Measurements from ENCODE around the gene ZNF711. TPM values are rescaled to one million over a fixed set of nuclear protein-coding genes. Genes with fewer than 3 reads are reported as not detected.
"Not testable (repeated sequence)": the region's sequence is repeated elsewhere in the genome, so short reads cannot be mapped to it uniquely, and the experiment has no call there.

ZNF711 gene
- total RNA-seq, 1 donor: 0.86 TPM

DNA sequence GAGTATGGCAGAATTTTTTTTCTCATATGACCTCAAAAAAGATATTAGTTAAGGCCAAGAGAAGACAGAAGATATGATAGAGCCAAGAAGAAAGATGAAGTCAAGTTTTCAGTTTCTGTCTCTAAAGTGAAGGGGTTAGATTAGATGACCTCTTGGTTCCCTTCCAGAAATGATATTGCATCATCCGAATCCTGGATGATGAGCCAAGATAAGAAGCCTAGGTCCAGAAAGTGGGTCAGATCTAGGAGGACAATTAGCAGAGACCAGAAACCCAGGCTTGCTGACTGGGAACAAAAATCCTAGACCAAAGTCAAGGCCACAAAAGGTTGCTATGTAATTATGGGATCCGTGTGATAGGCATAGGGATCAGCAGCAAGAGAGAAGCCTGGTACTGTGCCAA is 20.4 kb upstream of the ZNF711 start:
- TF ChIP-seq, protein P1, sequence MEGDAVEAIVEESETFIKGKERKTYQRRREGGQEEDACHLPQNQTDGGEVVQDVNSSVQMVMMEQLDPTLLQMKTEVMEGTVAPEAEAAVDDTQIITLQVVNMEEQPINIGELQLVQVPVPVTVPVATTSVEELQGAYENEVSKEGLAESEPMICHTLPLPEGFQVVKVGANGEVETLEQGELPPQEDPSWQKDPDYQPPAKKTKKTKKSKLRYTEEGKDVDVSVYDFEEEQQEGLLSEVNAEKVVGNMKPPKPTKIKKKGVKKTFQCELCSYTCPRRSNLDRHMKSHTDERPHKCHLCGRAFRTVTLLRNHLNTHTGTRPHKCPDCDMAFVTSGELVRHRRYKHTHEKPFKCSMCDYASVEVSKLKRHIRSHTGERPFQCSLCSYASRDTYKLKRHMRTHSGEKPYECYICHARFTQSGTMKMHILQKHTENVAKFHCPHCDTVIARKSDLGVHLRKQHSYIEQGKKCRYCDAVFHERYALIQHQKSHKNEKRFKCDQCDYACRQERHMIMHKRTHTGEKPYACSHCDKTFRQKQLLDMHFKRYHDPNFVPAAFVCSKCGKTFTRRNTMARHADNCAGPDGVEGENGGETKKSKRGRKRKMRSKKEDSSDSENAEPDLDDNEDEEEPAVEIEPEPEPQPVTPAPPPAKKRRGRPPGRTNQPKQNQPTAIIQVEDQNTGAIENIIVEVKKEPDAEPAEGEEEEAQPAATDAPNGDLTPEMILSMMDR (IDR thresholded peaks at IDR 0.05; ENCODE audit: insufficient read depth, low read depth, low read length): no peak
- no peak overlapping the region for H3K4me3 ChIP-seq (ENCODE audit: low read depth, low read length)
- no peak for DNase-seq (ENCODE audit: low read depth)

DNA sequence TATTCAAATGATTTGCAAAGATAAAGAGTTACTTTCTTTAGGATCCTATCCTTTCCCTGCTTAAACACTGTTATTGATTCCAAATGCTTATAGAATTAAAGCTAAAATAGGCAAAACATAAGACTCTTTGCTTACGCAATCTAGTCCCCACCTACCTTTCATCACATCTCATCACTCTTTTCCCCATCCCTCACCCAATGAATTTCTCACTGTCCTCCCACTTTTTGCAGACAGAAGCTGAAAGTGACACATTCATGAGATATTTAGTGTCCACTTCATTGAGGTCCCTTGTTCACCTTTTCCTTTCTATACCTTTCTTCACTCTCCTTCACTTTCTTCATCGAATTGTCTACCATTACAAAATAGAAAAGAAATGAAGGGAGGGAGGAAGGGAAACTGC is 636 bp upstream of the ZNF711 start:
- no peak overlapping the region for H3K4me3 ChIP-seq (ENCODE audit: low read depth, low read length)
- no peak for DNase-seq (ENCODE audit: low read depth)
- TF ChIP-seq, protein P1 (IDR thresholded peaks at IDR 0.05; ENCODE audit: insufficient read depth, low read depth, low read length): no peak

DNA sequence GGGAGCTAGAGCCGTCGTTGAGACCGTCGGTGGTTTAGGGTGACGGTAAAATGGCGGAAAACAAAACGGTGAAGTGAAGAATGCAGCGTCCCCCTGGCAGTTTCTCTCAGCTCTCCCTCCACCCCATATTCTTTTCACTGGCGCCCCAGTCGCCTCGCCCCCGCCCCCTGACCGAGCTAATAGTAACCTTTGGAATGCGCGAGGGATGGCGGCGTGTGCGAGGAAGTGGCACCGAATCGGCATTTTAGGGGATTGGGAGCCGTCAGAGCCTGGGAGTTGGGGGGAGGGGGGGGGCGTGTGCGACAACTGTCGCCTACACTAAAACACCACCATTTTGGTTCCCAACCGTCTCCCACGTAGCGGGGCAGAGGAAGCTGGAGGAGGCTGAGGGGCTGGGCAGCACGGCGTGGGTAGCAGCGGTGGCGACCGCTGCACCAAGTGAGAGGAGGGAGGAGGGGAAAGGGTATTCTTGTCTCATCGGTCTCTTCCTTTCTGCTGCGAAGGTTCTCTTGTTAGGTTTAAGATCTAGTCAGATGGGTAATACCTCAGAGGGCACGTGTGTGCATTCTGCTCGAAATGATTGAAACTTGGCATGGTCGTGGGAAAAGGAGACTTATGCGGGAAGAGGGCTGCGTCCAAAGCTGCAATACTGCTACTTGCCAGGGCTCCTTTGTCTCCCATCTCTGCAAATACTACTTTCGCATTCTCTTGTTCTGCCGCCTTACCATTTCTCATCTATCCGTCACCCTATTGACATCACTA is 840 bp downstream of the ZNF711 start:
- TF ChIP-seq, protein P1 (IDR thresholded peaks at IDR 0.05; ENCODE audit: insufficient read depth, low read depth, low read length): no peak
- peak overlapping the region; percentile 53 for H3K4me3 ChIP-seq (ENCODE audit: low read depth, low read length)
- no peak for DNase-seq (ENCODE audit: low read depth)

DNA sequence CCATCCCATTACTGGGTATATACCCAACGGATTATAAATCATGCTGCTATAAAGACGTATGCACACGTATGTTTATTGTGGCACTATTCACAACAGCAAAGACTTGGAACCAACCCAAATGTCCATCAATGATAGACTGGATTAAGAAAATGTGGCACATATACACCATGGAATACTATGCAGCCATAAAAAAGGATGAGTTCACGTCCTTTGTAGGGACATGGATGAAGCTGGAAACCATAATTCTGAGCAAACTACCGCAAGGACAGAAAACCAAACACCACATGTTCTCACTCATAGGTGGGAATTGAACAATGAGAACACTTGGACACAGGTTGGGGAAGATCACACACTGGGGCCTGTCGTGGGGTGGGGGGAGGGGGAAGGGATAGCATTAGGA is 41.5 kb downstream of the ZNF711 start:
- not testable (repeated sequence) for H3K4me3 ChIP-seq (ENCODE audit: low read depth, low read length); DNase-seq (ENCODE audit: low read depth)

DNA sequence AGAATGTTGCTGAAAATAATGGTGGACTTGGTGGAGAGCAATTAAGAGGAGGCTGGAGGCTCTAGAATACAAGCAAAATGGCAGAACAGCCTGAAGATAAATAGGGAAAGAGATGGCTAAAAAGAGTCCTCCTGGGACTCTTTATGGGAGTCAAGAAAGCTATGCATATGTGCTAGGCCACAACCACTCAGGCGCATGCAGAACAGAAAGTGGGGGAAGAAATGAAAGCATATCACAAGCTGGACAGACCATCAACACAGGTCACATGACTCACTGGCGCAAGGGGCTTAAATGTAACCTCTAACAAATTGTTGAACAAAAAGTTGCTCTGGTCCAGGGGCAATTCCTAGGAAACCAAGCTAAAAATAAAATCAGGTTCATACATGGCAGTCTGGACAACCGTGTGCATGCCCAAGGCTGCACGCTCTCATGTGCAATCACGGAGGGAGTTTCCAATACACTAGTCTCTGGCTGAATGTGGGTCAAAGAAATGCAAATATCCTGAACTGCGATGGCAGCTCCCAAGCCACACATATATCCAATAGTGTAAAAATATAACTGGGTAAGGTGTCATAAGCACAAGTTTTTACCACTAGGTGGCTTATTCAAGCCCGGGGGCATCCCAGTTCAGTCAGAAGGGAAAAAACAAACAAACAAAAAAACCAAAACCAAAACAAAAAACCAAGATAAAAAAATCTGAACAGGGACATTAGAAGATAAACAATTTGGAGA is 45.4 kb downstream of the ZNF711 start:
- DNase-seq (ENCODE audit: low read depth): no peak
- TF ChIP-seq, protein P1 (IDR thresholded peaks at IDR 0.05; ENCODE audit: insufficient read depth, low read depth, low read length): no peak

DNA sequence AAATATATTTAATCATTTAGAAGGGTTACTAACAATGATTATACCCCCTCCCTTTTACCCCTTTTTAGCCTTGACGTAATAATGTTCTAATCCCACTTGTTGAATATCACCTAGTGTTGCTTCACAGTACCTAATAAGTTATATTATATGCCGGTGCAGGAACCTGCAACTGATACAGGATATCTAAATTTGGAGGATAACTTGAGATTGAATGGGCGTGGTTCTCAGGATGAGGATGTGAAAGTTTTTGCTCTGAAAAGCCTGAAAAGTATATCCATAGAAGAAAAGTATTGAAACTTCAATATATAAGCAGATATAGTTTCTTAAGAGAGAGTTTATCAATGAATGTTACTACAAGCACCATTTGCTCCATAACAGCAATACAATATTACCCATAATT is 59.8 kb downstream of the ZNF711 start:
- H3K4me3 ChIP-seq (ENCODE audit: low read depth, low read length): no peak overlapping the region
- DNase-seq (ENCODE audit: low read depth): no peak
- TF ChIP-seq, protein P1 (IDR thresholded peaks at IDR 0.05; ENCODE audit: insufficient read depth, low read depth, low read length): no peak

More for the DNA sequence above, 45.4 kb downstream of the ZNF711 start:
- H3K4me3 ChIP-seq (ENCODE audit: low read depth, low read length): no peak overlapping the region

DNA sequence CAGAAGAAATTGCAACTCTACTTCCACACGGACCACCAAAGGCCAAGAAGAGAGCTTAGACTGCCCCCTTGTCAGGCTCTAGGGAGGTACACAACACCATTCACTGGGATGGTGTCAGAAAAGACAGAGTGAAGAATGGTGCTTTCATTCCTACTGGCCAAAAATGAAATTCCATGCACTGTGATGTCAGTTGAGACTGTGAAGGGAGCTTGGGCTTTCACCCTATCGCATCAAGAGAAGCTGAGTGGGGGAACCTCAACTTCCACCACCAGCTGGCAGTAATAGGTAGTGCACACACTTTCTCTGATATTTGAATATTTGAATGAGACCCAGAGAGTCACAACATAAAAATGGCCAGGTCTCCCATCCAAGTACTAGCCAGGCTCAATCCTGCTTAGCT is 65.9 kb downstream of the ZNF711 start:
- TF ChIP-seq, protein P1 (IDR thresholded peaks at IDR 0.05; ENCODE audit: insufficient read depth, low read depth, low read length): no peak
- no peak overlapping the region for H3K4me3 ChIP-seq (ENCODE audit: low read depth, low read length)
- DNase-seq (ENCODE audit: low read depth): no peak

DNA sequence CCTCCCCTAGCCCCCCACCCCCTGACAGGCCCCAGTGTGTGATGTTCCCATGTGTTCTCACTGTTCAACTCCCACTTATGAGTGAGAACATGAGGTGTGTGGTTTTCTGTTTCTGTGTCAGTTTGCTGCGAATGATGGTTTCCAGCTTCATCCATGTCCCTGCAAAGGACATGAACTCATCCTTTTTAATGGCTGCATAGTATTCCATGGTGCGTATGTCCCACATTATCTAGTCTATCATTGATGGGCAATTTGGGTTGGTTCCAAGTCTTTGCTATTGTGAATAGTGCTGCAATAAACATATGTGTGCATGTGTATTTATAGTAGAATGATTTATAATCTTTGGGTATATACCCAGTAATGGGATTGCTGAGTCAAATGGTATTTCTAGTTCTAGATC is 67.6 kb downstream of the ZNF711 start:
- DNase-seq (ENCODE audit: low read depth); H3K4me3 ChIP-seq (ENCODE audit: low read depth, low read length): not testable (repeated sequence)
